HG03520 (cell line): ENCODE results near the gene TRIM67.
"Not testable (repeated sequence)": the region's sequence is repeated elsewhere in the genome, so short reads cannot be mapped to it uniquely, and the experiment has no call there.

Experiments
- ATAC-seq: cut with Tn5 transposase; IDR thresholded peaks from one replicate; pipeline ENCODE4 v1.9.1; 2021; ENCODE audit warnings: mild to moderate bottlenecking, moderate library complexity; ENCODE audit not compliant: unreplicated experiment

The TRIM67 gene

GRCh38 chr1:231161667-231162296 is at the start of gene TRIM67:
TRIM67 (plus strand) TSS chr1:231162058; CDS start chr1:231162970, 912 bp downstream.
- ATAC-seq = no peak

- no peak for ATAC-seq
Observed at GRCh38 chr1:231116738-231117137, 45.1 kb upstream of the TRIM67 start.

- ATAC-seq = no peak
Observed at GRCh38 chr1:231118704-231119453, 43.0 kb upstream of the TRIM67 start.

GRCh38 chr1:231121533-231121932 is 40.3 kb upstream of the TRIM67 start:
- ATAC-seq = no peak

- no peak for ATAC-seq
Observed at GRCh38 chr1:231122143-231122542, 39.7 kb upstream of the TRIM67 start.

- ATAC-seq = no peak
Observed at GRCh38 chr1:231124746-231125145, 37.1 kb upstream of the TRIM67 start.

- no peak for ATAC-seq
Observed at GRCh38 chr1:231125972-231126580, 35.8 kb upstream of the TRIM67 start.

- not testable (repeated sequence) for ATAC-seq
Observed at GRCh38 chr1:231127106-231127505, 34.8 kb upstream of the TRIM67 start.

- not testable (repeated sequence) for ATAC-seq
Observed at GRCh38 chr1:231128471-231128870, 33.4 kb upstream of the TRIM67 start.

GRCh38 chr1:231130544-231130943 is 31.3 kb upstream of the TRIM67 start:
- no peak for ATAC-seq

- not testable (repeated sequence) for ATAC-seq
Observed at GRCh38 chr1:231132591-231132990, 29.3 kb upstream of the TRIM67 start.

GRCh38 chr1:231134624-231135023 is 27.2 kb upstream of the TRIM67 start:
- ATAC-seq = no peak

GRCh38 chr1:231138236-231138635 is 23.6 kb upstream of the TRIM67 start:
- ATAC-seq = no peak

GRCh38 chr1:231139125-231139649 is 22.7 kb upstream of the TRIM67 start:
- ATAC-seq = no peak

GRCh38 chr1:231139659-231140654 is 21.9 kb upstream of the TRIM67 start:
- ATAC-seq = no peak

- no peak for ATAC-seq
Observed at GRCh38 chr1:231144416-231145193, 17.3 kb upstream of the TRIM67 start.

- ATAC-seq = no peak
Observed at GRCh38 chr1:231147896-231148295, 14.0 kb upstream of the TRIM67 start.

- ATAC-seq = no peak
Observed at GRCh38 chr1:231151811-231152210, 10.0 kb upstream of the TRIM67 start.

GRCh38 chr1:231153726-231154125 is 8.1 kb upstream of the TRIM67 start:
- ATAC-seq = no peak

- ATAC-seq = no peak
Observed at GRCh38 chr1:231155808-231156207, 6.0 kb upstream of the TRIM67 start.
